Measurements from ENCODE around the gene HCFC1.

The HCFC1 gene

GRCh38 chrX:153968255-153968654 lies 3.4 kb downstream of the HCFC1 start:
- Histone ChIP-seq H3K4ac (ENCODE audit: low read depth, low read length) (peak overlapping the region; percentile 83), H3K4me3 (ENCODE audit: low read depth, low read length) (no peak overlapping the region)

GRCh38 chrX:153967536-153968224 lies 3.9 kb downstream of the HCFC1 start:
- Histone ChIP-seq H3K4me3 (ENCODE audit: low read depth, low read length) (no peak overlapping the region), H3K9ac (ENCODE audit: low read length) (no peak overlapping the region), H3K18ac (ENCODE audit: low read length) (no peak overlapping the region), H2BK5ac (ENCODE audit: low read depth, low read length, poor library complexity) (no peak overlapping the region), H4K91ac (ENCODE audit: low read depth, low read length) (no peak overlapping the region), H3K14ac (ENCODE audit: low read length) (no peak overlapping the region), H3K27me3 (ENCODE audit: insufficient read depth, low read length) (no peaks in the 10 kb centered on the region), H3K23ac (ENCODE audit: low read length) (no peak overlapping the region), H3K4ac (ENCODE audit: low read depth, low read length) (peak overlapping the region; percentile 83), H3K79me1 (ENCODE audit: low read length) (peaks cover 19% of the 10 kb centered on the region), H4K12ac (ENCODE audit: low read depth, low read length) (no peak overlapping the region), H3K36me3 (ENCODE audit: control insufficient read depth in 1 of 2, insufficient read depth in 2 of 2, low read length in 2 of 2) (peaks cover 37 to 45% of the 10 kb centered on the region in 2 experiments), H3K4me2 (ENCODE audit: low read length) (no peak overlapping the region), H3K4me1 (ENCODE audit: control insufficient read depth in 1 of 2, insufficient read depth in 2 of 2, low read length in 2 of 2) (peaks cover 7 to 9% of the 10 kb centered on the region in 2 experiments), H2BK12ac (ENCODE audit: low read length) (no peak overlapping the region), H3K27ac (ENCODE audit: low read depth, low read length) (no peak overlapping the region), H2BK120ac (ENCODE audit: insufficient read depth, low read length, poor library complexity) (no peak overlapping the region), H3K9me3 (ENCODE audit: insufficient read depth, low read depth, low read length) (no peaks in the 10 kb centered on the region), H4K8ac (ENCODE audit: low read depth, low read length) (no peak overlapping the region), H2AK5ac (ENCODE audit: low read length) (no peak overlapping the region), H3K79me2 (ENCODE audit: control insufficient read depth, insufficient read depth, low read length, poor library complexity) (peaks cover 61% of the 10 kb centered on the region), H2AFZ (ENCODE audit: insufficient read depth, low read length, poor library complexity) (no peak overlapping the region)
- no peak for DNase-seq
- no CpG with 5 or more reads among the region's 16 CpGs for WGBS (ENCODE audit: extremely low coverage, insufficient coverage, insufficient read length)

More at GRCh38 chrX:153968255-153968654, 3.4 kb downstream of the HCFC1 start:
- Histone ChIP-seq H3K27me3 (ENCODE audit: insufficient read depth, low read length) (no peaks in the 10 kb centered on the region), H3K4me1 (ENCODE audit: control insufficient read depth in 1 of 2, insufficient read depth in 2 of 2, low read length in 2 of 2) (peaks cover 7 to 10% of the 10 kb centered on the region in 2 experiments), H2BK120ac (ENCODE audit: insufficient read depth, low read length, poor library complexity) (no peak overlapping the region), H3K23ac (ENCODE audit: low read length) (no peak overlapping the region), H3K79me1 (ENCODE audit: low read length) (peaks cover 21% of the 10 kb centered on the region), H4K8ac (ENCODE audit: low read depth, low read length) (no peak overlapping the region), H4K91ac (ENCODE audit: low read depth, low read length) (no peak overlapping the region), H3K79me2 (ENCODE audit: control insufficient read depth, insufficient read depth, low read length, poor library complexity) (peaks cover 61% of the 10 kb centered on the region), H3K9ac (ENCODE audit: low read length) (no peak overlapping the region), H2AFZ (ENCODE audit: insufficient read depth, low read length, poor library complexity) (no peak overlapping the region), H3K4me2 (ENCODE audit: low read length) (no peak overlapping the region), H3K18ac (ENCODE audit: low read length) (no peak overlapping the region), H2BK5ac (ENCODE audit: low read depth, low read length, poor library complexity) (no peak overlapping the region), H3K36me3 (ENCODE audit: control insufficient read depth in 1 of 2, insufficient read depth in 2 of 2, low read length in 2 of 2) (peaks cover 31 to 39% of the 10 kb centered on the region in 2 experiments), H3K9me3 (ENCODE audit: insufficient read depth, low read depth, low read length) (no peaks in the 10 kb centered on the region), H2AK5ac (ENCODE audit: low read length) (no peak overlapping the region), H3K27ac (ENCODE audit: low read depth, low read length) (no peak overlapping the region), H2BK12ac (ENCODE audit: low read length) (no peak overlapping the region), H4K12ac (ENCODE audit: low read depth, low read length) (no peak overlapping the region), H3K14ac (ENCODE audit: low read length) (no peak overlapping the region)
- WGBS (ENCODE audit: extremely low coverage, insufficient coverage, insufficient read length), result no CpG with 5 or more reads among the region's 9 CpGs
- DNase-seq, result no peak

GRCh38 chrX:153966841-153967535 lies 4.6 kb downstream of the HCFC1 start:
- Histone ChIP-seq H3K4ac (ENCODE audit: low read depth, low read length) (peak overlapping the region; percentile 83), H3K4me1 (ENCODE audit: control insufficient read depth in 1 of 2, insufficient read depth in 2 of 2, low read length in 2 of 2) (peaks cover 7 to 9% of the 10 kb centered on the region in 2 experiments), H3K36me3 (ENCODE audit: control insufficient read depth in 1 of 2, insufficient read depth in 2 of 2, low read length in 2 of 2) (peaks cover 44 to 52% of the 10 kb centered on the region in 2 experiments), H2AK5ac (ENCODE audit: low read length) (no peak overlapping the region), H4K8ac (ENCODE audit: low read depth, low read length) (no peak overlapping the region), H4K91ac (ENCODE audit: low read depth, low read length) (no peak overlapping the region), H2BK5ac (ENCODE audit: low read depth, low read length, poor library complexity) (no peak overlapping the region), H2BK120ac (ENCODE audit: insufficient read depth, low read length, poor library complexity) (no peak overlapping the region), H3K9me3 (ENCODE audit: insufficient read depth, low read depth, low read length) (no peaks in the 10 kb centered on the region), H4K12ac (ENCODE audit: low read depth, low read length) (no peak overlapping the region), H3K4me2 (ENCODE audit: low read length) (no peak overlapping the region), H3K27me3 (ENCODE audit: insufficient read depth, low read length) (no peaks in the 10 kb centered on the region), H3K27ac (ENCODE audit: low read depth, low read length) (no peak overlapping the region), H3K79me2 (ENCODE audit: control insufficient read depth, insufficient read depth, low read length, poor library complexity) (peaks cover 59% of the 10 kb centered on the region), H3K14ac (ENCODE audit: low read length) (no peak overlapping the region), H3K4me3 (ENCODE audit: low read depth, low read length) (no peak overlapping the region), H3K23ac (ENCODE audit: low read length) (no peak overlapping the region), H3K9ac (ENCODE audit: low read length) (no peak overlapping the region), H3K18ac (ENCODE audit: low read length) (no peak overlapping the region), H2BK12ac (ENCODE audit: low read length) (no peak overlapping the region), H2AFZ (ENCODE audit: insufficient read depth, low read length, poor library complexity) (no peak overlapping the region), H3K79me1 (ENCODE audit: low read length) (peaks cover 15% of the 10 kb centered on the region)
- no peak for DNase-seq
- no CpG with 5 or more reads among the region's 14 CpGs for WGBS (ENCODE audit: extremely low coverage, insufficient coverage, insufficient read length)

- Histone ChIP-seq H3K27ac (ENCODE audit: low read depth, low read length) (no peak overlapping the region), H3K18ac (ENCODE audit: low read length) (no peak overlapping the region), H2BK12ac (ENCODE audit: low read length) (no peak overlapping the region), H4K91ac (ENCODE audit: low read depth, low read length) (no peak overlapping the region), H4K8ac (ENCODE audit: low read depth, low read length) (no peak overlapping the region), H4K12ac (ENCODE audit: low read depth, low read length) (no peak overlapping the region), H3K4ac (ENCODE audit: low read depth, low read length) (peak overlapping the region; percentile 83), H3K23ac (ENCODE audit: low read length) (no peak overlapping the region), H3K14ac (ENCODE audit: low read length) (no peak overlapping the region), H3K79me2 (ENCODE audit: control insufficient read depth, insufficient read depth, low read length, poor library complexity) (peaks cover 55% of the 10 kb centered on the region), H2BK5ac (ENCODE audit: low read depth, low read length, poor library complexity) (no peak overlapping the region), H3K9ac (ENCODE audit: low read length) (no peak overlapping the region), H2AK5ac (ENCODE audit: low read length) (no peak overlapping the region), H3K27me3 (ENCODE audit: insufficient read depth, low read length) (no peaks in the 10 kb centered on the region), H3K79me1 (ENCODE audit: low read length) (peaks cover 8% of the 10 kb centered on the region), H3K9me3 (ENCODE audit: insufficient read depth, low read depth, low read length) (no peaks in the 10 kb centered on the region), H3K4me3 (ENCODE audit: low read depth, low read length) (no peak overlapping the region), H3K4me1 (ENCODE audit: control insufficient read depth in 1 of 2, insufficient read depth in 2 of 2, low read length in 2 of 2) (peaks cover 7 to 9% of the 10 kb centered on the region in 2 experiments), H2AFZ (ENCODE audit: insufficient read depth, low read length, poor library complexity) (no peak overlapping the region), H2BK120ac (ENCODE audit: insufficient read depth, low read length, poor library complexity) (no peak overlapping the region), H3K4me2 (ENCODE audit: low read length) (no peak overlapping the region), H3K36me3 (ENCODE audit: control insufficient read depth in 1 of 2, insufficient read depth in 2 of 2, low read length in 2 of 2) (peaks cover 51 to 59% of the 10 kb centered on the region in 2 experiments)
- DNase-seq, result peak; percentile 66 to 78
- no CpG with 5 or more reads among the region's 15 CpGs for WGBS (ENCODE audit: extremely low coverage, insufficient coverage, insufficient read length)
These were observed 5.3 kb downstream of the HCFC1 start for GRCh38 chrX:153966283-153966688.
